GM21367 (cell line): ENCODE results near the gene FAM117A.
"Not testable (repeated sequence)": the region's sequence is repeated elsewhere in the genome, so short reads cannot be mapped to it uniquely, and the experiment has no call there.

Experiments used
- ATAC-seq: cut with Tn5 transposase; IDR thresholded peaks from one replicate; pipeline ENCODE4 v1.9.1; 2021; ENCODE audit not compliant: unreplicated experiment

FAM117A gene

DNA sequence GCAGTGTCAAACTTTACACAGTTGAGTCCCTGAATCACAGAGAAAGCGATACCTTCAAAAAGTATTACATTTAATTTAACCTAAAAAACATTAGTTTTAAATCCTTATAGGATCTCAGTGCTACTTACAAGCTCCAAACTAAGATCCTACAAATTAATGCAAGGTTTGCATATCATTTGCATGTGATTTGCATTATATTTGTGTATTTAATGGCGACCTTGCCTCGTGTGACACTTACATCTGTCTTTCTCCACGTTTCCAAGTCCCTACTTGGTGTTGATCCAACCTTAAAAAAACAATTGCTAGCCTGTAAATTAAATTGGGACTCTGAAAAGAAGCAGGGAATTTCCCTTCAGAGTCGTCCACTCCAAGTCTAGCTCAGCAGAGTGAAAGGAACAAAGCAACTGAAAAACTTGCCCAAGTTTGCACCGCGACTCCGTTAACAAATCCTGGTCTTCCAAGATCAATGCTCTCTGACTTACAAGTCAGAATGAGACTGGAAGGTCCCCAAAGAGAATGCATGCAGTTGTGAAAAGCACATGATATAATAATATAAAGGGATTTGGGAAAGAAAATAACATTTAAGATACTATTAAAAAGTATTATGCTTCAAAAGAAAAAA is 739 bp upstream of the FAM117A start:
- no peak for ATAC-seq

DNA sequence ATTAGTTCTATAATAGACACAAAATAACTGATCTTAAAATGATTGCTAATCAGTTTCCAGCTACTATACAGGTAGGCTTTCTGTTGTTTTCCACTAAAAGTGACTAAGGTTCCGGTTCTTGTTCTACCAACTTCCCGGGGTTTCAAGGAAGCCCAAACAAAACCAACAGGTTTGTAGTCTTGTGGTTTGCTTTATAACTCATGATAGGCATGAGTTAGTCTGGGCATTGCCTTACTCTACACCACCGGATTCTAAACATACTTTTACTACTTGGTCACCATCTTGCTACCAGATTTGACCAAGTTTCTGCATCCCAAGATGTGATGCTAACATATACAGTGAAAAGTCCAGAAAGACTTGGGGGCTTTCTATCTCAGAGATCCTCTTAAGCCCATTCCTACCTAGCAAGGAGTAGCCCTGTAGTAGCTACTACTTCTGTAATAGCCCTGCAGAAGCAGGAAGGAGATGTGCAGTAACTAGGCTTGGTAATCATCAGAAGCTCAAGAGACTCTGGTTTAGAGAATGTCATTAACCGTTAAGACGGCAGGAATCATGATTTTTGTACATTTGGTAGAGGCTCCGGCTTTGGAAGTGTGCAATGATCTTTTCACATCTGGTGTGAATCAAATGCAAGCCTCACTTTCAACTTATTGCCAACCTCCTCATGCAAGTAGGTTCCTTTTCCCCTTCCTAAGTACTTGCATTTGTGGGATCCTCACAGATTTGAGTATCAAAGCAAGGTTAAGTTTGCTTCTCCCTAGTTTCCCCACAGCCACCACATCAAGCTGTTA is 1.6 kb downstream of the FAM117A start:
- no peak for ATAC-seq

DNA sequence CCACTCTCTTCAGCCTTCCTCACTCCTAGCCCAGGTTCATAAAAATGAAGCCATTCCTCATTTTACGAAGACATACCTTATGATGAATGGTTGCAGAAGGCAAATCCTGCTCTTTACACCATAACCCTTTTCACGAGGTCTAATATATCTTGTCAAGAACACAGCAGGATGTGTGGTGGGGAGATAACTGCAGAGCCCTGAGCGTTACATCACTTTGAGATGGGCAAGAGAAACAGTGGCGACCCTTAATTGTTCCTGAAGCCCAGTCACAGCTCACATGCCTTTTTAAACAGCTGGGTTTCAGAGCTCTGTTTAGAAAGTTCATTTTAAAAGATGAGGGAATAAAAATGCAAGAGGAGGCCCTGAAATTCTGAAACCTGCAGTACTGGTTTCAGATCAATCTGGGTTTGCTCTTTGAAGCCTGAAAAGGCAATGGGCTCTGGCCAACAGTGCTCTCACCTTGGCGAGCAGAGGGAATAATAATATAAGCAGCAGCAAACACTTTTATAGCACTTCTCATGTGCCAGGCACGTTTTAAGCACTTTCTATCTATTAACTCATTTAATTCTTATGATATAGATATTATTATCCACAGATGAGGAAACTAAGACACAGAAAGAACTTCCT is 2.9 kb downstream of the FAM117A start:
- ATAC-seq, result no peak

DNA sequence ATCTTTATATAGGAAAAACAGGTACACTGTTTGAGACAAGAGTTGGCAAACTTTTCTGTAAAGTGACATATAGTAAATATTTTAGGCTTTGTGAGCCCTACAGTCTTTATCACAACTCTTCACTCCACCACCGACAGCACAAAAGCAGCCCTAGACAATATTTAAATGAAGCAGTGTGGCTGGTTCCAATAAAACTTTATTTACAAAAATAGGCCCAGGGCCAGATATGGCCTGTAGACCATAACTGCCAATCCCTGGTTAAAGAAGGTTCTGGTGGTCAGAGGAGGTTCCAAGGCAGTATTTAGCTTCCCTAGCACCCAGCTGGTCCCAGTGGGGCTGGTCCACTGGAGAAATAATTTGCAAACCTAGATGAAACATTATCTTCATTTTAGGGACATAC is 3.6 kb downstream of the FAM117A start:
- ATAC-seq, result no peak

DNA sequence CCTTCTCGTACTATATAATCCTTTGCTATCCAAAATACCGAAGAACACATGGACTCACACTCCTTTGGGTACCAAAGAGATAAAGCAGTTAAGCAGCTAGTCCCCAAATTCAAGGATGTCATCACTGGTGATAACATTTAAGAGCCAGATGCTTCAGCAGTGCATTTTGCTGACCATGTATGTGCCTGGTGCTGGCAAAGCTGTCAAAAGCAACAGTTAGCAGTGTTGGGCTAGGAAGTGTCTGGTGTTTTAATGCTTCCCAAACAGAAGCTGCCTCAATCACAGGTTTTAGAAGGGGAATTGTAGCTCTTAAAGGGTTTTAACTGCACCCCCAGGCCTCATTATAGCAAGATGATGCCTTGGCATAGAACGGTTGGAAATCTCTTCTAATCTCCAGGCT is 4.7 kb downstream of the FAM117A start:
- no peak for ATAC-seq

DNA sequence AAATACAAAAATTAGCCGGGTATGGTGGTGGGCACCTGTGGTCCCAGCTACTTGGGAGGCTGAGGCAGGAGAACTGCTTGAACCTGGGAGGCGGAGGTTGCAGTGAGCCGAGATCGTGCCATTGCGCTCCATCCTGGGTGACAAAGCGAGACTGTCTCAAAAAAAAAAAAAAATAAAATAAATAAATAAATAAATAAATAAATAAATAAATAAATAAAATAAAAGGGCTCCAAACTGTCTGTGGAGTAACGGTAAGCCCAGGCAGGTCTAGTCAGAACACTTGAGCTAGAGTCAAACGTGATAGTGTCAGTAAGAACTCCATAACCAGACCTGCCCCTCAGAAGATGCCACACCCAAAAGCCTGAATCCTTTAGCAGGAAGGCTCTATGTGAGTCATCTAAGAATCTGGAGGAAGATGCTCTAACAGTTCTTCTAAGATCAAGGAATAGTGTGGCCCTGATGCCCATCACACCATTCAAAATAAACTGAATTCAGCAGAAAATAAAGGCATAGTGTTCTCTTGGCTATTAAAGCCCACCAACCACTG is 5.4 kb downstream of the FAM117A start:
- ATAC-seq, result not testable (repeated sequence)

DNA sequence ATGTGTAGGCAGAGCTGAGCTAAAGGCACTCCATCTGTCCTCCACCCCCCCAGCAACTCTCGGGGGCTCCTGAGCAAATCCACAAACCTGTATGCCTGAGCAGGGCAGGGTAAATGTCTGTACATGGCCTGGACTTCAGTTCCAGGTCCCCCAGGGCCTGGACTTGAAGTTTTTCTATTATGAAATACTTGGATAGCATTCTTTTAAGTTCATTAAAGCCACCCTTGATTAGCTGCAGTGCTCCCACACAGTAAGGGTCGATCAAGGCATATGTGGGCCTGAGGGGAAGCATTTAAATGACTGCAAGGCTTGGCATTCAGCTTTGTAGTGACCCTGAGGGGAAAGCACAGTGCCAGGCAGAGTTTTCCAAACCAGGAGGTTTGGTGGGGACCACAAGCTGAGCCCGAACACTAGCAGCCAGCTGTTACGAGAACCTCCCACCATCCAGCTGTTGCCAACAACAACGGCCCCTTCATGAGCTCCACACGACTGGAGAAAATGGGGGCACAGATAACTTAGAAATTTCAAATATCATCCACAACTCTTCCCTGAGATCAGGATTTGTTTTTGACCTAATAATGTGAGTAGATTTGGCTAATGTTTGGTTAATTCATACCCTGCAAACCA is 6.7 kb downstream of the FAM117A start:
- no peak for ATAC-seq

DNA sequence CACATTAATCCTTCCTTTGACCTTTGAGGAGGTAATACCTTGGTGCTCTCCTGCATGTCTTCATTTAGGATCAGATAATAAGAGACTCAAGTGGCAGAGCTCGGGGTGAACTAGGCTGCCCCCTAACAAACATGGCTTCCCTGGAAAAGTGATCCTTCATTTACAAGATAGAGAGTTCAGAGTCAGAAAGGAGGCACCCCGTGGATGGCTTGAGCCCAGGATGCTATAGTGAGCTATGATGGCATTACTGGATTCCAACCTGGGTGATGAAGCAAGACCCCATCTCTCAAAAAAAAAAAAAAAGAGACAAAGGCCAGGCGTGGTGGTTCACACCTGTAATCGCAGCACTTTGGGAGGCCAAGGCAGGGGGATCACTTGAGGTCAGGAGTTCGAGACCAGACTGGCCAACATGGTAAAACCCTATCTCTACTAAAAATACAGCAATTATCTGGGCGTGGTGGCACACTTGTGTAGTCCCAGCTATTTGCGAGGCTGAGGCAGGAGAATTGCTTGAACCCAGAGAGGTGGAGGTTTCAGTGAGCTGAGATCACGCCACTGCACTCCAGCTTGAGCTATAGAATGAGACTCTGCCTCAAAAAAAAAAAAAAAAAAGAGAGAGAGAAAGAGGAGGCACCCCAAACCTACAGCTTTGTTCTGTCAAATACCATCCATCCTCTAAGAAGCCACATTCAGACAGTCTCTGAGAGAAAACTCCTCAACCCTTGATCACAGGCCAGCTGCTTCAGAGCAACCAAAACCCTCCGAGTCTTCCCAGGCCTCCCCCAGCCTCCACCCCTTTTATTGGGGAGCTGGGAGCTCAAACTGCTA is 7.4 kb downstream of the FAM117A start:
- no peak for ATAC-seq

DNA sequence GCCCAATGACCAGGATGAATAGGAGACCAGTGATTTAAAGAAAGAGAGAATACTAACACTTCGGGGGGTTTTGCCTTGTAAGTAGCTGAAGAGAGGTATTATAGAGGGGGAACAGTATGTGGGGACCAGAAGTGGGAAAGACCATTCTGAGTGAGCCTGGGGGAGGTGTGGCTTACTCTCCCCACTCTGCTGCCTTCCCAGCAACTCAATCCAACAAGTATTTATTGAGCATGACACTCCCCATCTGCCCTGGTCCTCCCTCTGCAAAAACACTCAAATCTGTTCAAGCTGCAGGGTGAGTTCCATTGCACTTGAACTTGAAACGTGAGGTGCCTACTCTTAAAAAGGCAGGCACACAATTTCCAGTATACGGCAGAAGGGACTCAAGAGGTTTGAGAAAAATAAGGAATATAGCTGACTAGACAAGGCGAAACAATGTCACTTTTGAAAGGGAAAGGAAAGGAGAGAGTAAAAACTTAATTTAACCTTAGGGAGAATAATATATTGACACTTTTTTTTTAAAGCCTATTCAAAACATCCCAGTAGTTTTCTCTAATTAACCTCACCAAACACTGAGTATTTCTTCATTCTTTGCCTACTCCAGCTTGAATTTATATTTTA is 8.2 kb downstream of the FAM117A start:
- no peak for ATAC-seq

DNA sequence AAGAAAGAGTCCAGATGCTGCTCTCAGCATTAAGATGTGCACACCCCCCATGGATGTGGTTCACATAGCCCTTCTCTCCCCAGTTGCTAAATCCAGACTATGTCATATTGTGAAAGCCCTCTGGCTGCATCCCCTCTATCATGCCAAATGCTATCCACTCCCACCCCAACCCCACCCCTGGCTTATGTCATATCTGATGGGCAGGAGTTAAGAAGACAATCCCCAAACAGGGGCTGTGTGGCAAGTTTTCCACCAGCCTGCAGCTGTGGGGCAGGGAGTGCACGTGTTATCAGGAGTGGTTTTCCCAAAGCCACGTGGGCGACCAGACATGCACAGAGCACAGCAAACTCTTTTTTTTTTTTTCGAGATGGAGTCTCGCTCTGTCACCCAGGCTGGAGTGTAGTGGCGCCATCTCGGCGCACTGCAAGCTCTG is 10.0 kb downstream of the FAM117A start:
- no peak for ATAC-seq

DNA sequence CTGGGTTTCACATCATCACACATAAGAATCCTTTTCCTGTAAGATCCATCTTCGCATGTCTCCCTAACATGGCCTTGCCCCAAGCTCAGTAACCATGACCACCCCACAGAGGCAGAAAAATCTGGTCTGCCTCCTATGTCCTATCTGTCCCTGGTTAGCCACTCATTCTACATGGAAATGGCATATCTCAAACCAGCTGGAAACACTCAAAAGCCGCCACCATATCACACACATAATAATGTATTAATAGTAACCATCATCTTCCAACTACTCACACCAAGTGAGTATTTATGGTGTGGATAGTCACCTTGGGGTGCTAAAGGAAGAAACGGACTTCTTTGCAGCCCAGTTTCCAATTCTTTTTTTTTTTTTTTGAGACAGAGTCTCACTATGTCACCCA is 11.4 kb downstream of the FAM117A start:
- no peak for ATAC-seq

DNA sequence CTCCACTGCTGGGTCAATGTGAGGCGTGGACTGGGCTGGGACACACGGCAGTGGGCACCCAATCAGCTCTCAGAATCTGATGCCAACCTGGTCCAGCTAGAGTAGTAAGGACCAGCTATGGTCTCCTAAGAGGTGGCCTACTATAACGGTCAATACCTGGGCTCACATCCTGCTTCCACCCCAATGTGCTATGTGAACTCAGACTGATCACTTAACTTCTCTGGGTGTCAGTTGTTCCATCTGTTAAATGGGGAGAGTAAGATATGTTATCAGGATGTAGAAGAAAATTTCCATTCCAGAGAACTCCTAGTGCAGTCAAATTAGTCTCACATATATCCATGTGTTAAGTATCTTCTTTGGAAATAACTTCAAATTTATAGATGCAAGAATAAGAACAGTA is 14.2 kb downstream of the FAM117A start:
- no peak for ATAC-seq

DNA sequence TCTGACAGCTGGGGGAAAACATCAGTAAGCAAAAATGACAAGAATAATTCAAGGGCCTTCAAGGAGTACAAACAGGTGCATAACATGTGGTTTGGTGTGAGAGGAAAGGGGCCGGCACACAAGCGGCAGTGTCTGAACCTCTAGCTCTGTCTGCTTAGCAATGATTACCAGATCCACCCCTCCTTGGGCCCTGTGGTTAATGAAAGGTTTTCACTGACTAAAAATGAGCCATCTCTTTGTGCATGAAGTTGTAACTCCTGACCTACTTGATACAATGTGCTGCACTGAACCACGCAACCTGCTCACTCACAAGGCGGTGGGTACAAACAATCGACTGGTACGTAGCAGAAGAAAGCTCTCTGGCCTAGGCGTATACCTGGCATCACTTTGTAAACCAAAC is 15.1 kb downstream of the FAM117A start:
- peak; percentile 60 for ATAC-seq

DNA sequence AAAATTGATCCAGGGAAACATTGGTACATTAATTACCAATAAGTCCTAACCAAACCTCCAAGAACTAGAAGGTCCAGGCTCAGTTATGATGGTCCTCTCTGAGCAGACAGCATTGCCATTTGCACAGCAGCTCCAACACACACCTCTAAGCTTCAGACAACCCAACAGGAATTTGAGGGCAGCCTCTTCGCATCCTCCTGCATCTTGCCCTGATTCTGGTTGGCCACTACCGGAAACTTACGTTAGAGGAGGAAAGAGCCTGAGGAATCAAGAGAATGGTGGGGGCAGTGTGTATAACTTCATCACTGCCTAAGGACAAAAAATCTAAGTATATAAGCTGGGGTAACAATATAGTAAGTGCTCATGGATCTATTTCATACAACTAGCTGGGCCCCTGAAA is 15.7 kb downstream of the FAM117A start:
- ATAC-seq, result no peak

DNA sequence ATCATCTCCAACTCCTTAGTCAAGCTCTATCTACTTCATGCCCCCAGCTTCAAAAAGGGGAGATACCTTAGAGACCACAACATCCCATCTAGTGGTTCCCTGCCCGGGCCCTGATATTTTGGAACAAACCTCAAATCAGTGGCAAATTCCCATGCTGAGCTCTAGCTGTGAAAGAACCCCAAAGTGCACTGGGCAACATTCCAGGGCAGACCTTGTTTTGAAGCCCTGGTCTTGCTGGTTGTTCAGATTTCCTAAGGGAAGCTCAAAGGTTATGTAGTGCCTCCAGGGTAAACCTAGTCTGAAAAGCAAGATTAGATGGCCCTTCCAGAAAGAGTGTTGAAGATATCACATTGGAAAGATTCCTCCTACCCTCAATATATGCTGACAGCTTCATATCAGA is 16.3 kb downstream of the FAM117A start:
- ATAC-seq, result no peak

DNA sequence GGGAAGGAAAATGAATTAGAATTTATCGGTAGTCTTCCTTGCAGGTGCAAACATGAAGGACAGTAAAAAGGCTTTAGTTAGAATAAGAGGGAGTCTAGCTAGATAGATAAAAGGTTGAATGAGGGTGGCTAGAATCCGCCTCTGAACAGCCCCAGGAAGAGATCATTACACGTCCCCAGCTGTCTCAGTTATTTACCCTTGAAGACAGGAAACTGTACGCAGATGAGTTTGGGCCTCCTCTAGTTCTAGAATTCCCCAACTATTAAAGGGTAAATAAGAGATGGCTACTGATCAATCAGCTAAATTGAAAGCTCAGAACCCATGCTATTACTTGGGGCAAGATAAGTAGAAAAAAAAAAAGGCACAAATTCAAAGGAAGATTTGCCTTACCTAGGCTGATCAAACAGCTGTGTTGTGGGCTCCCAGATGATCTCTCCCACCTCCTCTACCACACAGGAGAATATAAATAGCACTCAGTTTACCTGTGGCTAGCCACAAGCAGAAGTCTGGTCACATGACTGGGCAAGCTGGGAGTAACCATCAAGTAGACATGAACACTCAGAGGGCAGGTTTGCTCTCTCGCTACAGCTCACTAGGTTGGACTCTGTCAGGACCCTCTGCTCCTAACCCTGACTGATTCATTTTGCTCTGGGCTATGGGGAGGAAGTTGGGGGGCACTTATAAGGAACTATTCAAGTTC is 17.0 kb downstream of the FAM117A start:
- no peak for ATAC-seq

DNA sequence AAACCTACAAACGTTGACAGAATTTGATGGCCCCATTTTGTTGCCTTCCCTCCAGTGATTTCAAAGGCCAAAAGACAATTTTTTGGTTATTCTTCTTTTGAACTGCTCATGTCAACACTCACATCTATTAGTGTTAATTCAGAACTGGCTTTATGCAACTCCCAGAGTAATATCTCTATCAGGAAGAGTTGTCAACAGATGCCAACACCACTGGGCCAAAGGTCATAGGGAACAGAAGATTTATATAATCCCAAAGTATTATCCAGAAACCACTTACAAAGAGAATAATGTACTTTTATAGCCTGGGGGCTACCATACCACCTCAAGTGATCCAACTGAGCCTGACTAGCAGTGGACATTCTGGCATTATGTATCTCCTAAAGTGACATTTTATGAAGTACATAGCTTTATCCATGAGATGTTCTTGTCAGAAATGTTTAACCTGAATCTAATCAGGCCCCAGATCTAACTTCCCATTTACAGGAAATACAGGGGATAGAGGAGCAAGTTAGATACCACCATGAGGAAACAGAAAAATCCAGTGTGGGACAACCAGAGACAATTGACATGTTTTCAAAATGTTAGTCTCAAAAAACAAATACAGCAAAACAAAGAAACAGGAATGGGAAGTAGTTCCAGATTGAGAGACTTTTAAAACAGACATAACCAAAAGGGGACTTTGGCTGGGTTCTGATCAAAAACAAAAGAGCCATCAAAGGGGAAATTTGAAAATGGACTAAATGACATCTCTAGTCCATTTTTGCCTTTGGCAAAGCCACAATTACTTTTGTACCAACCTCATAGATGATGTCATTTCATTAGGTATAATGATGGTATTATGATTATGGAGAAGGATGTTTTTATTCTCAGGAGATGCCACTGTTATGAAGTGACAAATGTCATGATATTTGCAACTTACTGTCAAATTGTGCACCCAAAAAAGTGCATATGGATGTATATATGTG is 18.5 kb downstream of the FAM117A start:
- ATAC-seq, result no peak

DNA sequence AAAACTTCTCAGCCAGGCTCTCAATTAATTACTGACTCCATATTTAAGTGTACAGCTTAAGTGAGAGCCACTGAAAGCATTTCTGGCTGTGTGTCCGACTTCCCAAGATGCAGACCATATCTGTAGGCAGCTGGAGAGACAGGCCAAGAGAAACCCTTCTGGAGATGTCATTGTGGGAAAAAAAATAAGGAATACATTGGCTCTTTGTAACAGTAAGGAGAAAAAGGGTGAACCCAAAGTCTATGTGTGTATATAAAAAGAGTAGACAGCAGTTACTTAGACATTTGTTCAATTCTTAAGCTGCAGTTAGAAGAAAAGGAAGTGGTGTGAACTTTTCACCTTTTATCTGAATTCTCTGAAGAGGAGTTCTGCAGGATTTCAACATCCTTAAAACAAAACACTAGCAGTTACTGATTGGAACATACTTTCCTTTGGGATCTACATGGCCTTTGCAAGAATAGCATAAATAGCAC is 21.7 kb downstream of the FAM117A start:
- no peak for ATAC-seq
